ENCODE results near the gene OSBPL6.

The OSBPL6 gene

GRCh38 chr2:178365116-178365515 lies 170.8 kb downstream of the OSBPL6 start:
- TF ChIP-seq CTCF (IDR thresholded peaks at IDR 0.05; ENCODE audit: low read depth, low read length, missing control alignments), result no peak
- no peak overlapping the region for H3K4me3 ChIP-seq (ENCODE audit: low read depth, low read length)
- DNase-seq (ENCODE audit: low read depth), result no peak

GRCh38 chr2:178366412-178366811 lies 172.1 kb downstream of the OSBPL6 start:
- no peak overlapping the region for H3K4me3 ChIP-seq (ENCODE audit: low read depth, low read length)
- DNase-seq (ENCODE audit: low read depth), result no peak
- TF ChIP-seq CTCF (IDR thresholded peaks at IDR 0.05; ENCODE audit: low read depth, low read length, missing control alignments), result no peak

DNA sequence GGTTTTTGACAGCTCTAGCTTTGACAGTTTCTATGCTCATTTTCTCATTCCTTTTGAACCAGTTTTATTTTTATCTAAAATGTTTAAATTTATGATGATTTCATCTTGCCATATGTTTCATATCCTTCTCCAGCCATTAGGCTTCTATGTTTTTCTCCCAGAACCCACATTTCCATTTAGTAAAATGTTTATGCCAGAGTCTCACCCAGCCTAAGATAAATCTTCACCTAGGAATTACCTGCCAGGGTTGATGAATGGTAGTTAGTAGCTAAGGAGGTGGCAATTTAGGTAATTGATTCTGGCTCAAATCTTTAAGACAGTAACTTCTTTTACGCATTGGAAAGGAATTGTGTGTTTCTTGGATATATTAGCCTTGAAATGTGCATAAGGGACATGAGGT lies 173.0 kb downstream of the OSBPL6 start:
- H3K4me3 ChIP-seq (ENCODE audit: low read depth, low read length), result no peak overlapping the region
- no peak for DNase-seq (ENCODE audit: low read depth)
- no peak for TF ChIP-seq CTCF (IDR thresholded peaks at IDR 0.05; ENCODE audit: low read depth, low read length, missing control alignments)

DNA sequence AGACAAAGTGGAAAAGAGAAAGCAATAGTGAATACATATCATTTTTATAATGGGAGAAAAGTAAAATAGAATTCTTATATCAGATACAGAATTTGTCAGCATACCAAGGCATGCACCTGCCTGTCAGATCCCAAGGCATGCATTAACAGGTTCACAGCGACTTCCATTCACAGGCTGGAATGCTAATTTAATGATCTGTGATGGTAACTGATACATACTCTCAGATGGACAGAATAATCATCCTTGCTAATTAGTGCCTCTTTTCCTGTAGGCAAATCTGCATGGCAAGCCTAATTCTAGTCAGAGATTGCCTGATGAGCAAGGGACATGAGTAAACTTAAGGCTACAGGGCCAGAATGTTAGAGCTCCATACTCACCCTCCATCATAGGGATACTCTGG lies 180.6 kb downstream of the OSBPL6 start:
- no peak overlapping the region for H3K4me3 ChIP-seq (ENCODE audit: low read depth, low read length)
- no peak for DNase-seq (ENCODE audit: low read depth)
- no peak for TF ChIP-seq CTCF (IDR thresholded peaks at IDR 0.05; ENCODE audit: low read depth, low read length, missing control alignments)

GRCh38 chr2:178377046-178377445 lies 182.7 kb downstream of the OSBPL6 start:
- H3K4me3 ChIP-seq (ENCODE audit: low read depth, low read length), result no peak overlapping the region
- TF ChIP-seq CTCF (IDR thresholded peaks at IDR 0.05; ENCODE audit: low read depth, low read length, missing control alignments), result no peak

DNA sequence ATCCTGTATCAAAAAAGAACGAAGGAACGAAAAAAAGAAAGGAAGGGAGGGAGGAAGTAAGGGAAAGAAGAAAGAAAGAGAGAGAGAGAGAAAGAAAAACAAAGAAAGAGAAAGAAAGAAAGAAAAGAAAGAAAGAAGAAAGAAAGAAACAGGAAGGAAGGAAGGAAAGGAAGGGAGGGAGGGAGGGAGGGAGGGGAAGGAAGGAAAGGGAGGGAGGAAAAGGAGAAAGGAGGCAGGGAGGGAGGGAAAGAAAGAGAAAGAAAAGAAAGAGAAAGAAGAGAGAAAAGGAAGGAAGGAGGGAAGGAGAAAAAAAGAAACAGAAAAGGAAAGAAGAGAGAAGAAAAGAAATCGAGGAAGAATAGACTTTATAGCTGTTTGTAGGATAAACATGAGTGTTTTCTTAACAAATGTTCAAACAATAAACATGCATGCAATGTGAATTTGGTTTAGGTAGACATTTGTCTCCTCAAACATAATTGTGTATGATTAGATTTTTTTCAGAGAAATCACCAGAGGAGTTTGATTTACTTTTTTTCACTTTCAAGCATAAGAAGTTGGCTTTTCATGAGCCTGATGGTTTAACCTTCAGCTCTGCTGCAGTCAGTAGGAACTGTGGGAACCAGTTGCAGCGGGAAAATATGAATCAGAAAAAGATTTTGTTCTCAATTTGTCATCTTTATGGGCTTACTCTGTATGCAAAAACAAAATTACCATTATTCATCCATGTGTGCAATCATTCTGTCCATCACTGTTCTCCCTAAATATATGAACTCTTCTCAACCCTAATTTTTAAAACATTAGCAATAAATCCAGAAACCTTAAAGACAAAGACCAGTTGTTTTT lies 185.1 kb downstream of the OSBPL6 start:
- no peak for TF ChIP-seq CTCF (IDR thresholded peaks at IDR 0.05; ENCODE audit: low read depth, low read length, missing control alignments)
- no peak overlapping the region for H3K4me3 ChIP-seq (ENCODE audit: low read depth, low read length)
- DNase-seq (ENCODE audit: low read depth), result no peak

More at GRCh38 chr2:178377046-178377445, 182.7 kb downstream of the OSBPL6 start:
- DNase-seq (ENCODE audit: low read depth), result no peak

- no peak for DNase-seq (ENCODE audit: low read depth)
- no peak overlapping the region for H3K4me3 ChIP-seq (ENCODE audit: low read depth, low read length)
- no peak for TF ChIP-seq CTCF (IDR thresholded peaks at IDR 0.05; ENCODE audit: low read depth, low read length, missing control alignments)
Measured at GRCh38 chr2:178380763-178381162, 186.5 kb downstream of the OSBPL6 start.
